ENCODE data around the gene TOR1A.

GRCh38 chr9:129815278-129815677 lies 8.7 kb downstream of the TOR1A start:
- TF ChIP-seq CTCF (conservative IDR thresholded peaks at IDR 0.05; ENCODE audit: low read length) (no peak), EZH2phosphoT487 (IDR thresholded peaks at IDR 0.05; ENCODE audit: borderline replicate concordance) (no peak)
